ENCODE results near the gene ELP6. TPM values are rescaled to one million over a fixed set of nuclear protein-coding genes. Genes with fewer than 3 reads are reported as not detected.

Gene ELP6
- total and polyA plus RNA-seq, 9 of the 15 experiments (the other 6 are each of a cell fraction or from before 2014, with no cell fraction given), result 76.9 to 198 (median 83.3) TPM

GRCh38 chr3:47475570-47476329 lies 37.8 kb downstream of the ELP6 start, which contains the start of gene SCAP:
Gene SCAP, minus strand, starts transcription at chr3:47475941. Its CDS starts 32,948 bp downstream, at chr3:47442993.
- Histone ChIP-seq H3K27ac (ENCODE audit: extremely low read depth, low read depth, low read length) (peak within 1 kb of the TSS; percentile 86), H3K9ac (ENCODE audit: insufficient read depth in 1 of 2, low read depth in 2 of 2, low read length in 2 of 2) (peak within 1 kb of the TSS; percentile 86 to 96), H3K4me1 (replicated peaks in 1 of 2; ENCODE audit: control insufficient read depth in 2 of 2, insufficient read depth in 2 of 2, low read length in 2 of 2) (peaks cover 29 to 50% of the 10 kb centered on the region in 2 experiments), H3K27me3 (ENCODE audit: control insufficient read depth in 2 of 2, insufficient read depth in 2 of 2, low read length in 2 of 2) (no peaks in the 10 kb centered on the region), H4K20me1 (replicated peaks; ENCODE audit: control insufficient read depth, insufficient read depth, low read length) (peaks cover 7% of the 10 kb centered on the region), H3K79me2 (ENCODE audit: control insufficient read depth, insufficient read depth, low read length) (peaks cover 56% of the 10 kb centered on the region), H3K9me3 (replicated peaks; ENCODE audit: control insufficient read depth, insufficient read depth, low read depth, low read length) (no peaks in the 10 kb centered on the region), H2AFZ (ENCODE audit: low read depth, low read length) (peak within 1 kb of the TSS; percentile 98), H3K9me1 (ENCODE audit: control insufficient read depth, insufficient read depth, low read length) (no peaks in the 10 kb centered on the region), H3K4me3 (peak within 1 kb of the TSS; percentile 91), H3K4me2 (ENCODE audit: insufficient read depth, low read length) (peak within 1 kb of the TSS; percentile 88), H3K36me3 (ENCODE audit: control insufficient read depth, insufficient read depth, low read length) (peaks cover 9% of the 10 kb centered on the region; the same call in 2 of the 3 replicates)
- CTCF ChIA-PET (ENCODE audit: low intra/inter-chr PET ratio), result interaction anchor here (0.6 to 1.1 kb wide), 3 partner anchors 36 to 308 kb away, joined by 3 to 5 read pairs (median 3); no protein-coding TSS in a partner anchor
- POLR2A ChIA-PET, result interaction anchor here (0.6 to 3.2 kb wide), 17 partner anchors 8 to 224 kb away, joined by 3 to 12 read pairs (median 3); no protein-coding TSS in a partner anchor
- intact Hi-C loops (cut with micrococcal nuclease) (loop anchor here (1.0 kb wide), 2 partner anchors 35 to 54 kb away; no protein-coding TSS in a partner anchor), in situ Hi-C loops (cut with MboI) (no loop called here)
- peak; percentile 49 for FAIRE-seq
- WGBS (ENCODE audit: insufficient coverage, low coverage, missing lambda C conversion rate), result 2% methylated on average over 67 of the region's 88 CpGs
- peak; percentile 95 to 98 (median 96) for DNase-seq (ENCODE audit: extremely low read depth in 1 of 4, low spot score in 3 of 4)
- peak; percentile 82 for ATAC-seq
- BruUV-seq (replicated peaks), result no TSS peak
- peak; percentile 49 for TF ChIP-seq TARDBP (IDR thresholded peaks at IDR 0.05)
- peak; percentile 48; the same call in 1 of the 2 replicates for TF ChIP-seq FOSL1 (tag; conservative IDR thresholded peaks at IDR 0.05)
- no peak for TF ChIP-seq STAG1 (CRISPR knock-in tag; IDR thresholded peaks at IDR 0.05; ENCODE audit: borderline replicate concordance)
- TF ChIP-seq NR0B1 (IDR thresholded peaks at IDR 0.05; ENCODE audit: partially characterized antibody), result no peak
- TF ChIP-seq BHLHE40 (IDR thresholded peaks at IDR 0.05; ENCODE audit: low read length), result peak; percentile 100
- TF ChIP-seq ZNF551 (CRISPR knock-in tag; IDR thresholded peaks at IDR 0.05), result no peak
- TF ChIP-seq FOXA3 (CRISPR knock-in tag; conservative IDR thresholded peaks at IDR 0.05 in 1 of 2, IDR thresholded peaks at IDR 0.05 in 1 of 2), result peak in 1 of 2 experiments; percentile 58; a peak in 1 of 4 replicates
- peak; percentile 86 for TF ChIP-seq NEUROD1 (IDR thresholded peaks at IDR 0.05; ENCODE audit: borderline replicate concordance, low read depth, low read length, partially characterized antibody)
- peak; percentile 94 for TF ChIP-seq SAP30 (IDR thresholded peaks at IDR 0.05; ENCODE audit: borderline replicate concordance, insufficient read depth, low read depth, low read length, poor library complexity, severe bottlenecking)
- TF ChIP-seq PHB (CRISPR knock-in tag; IDR thresholded peaks at IDR 0.05), result peak; percentile 75; the same call in 1 of the 2 replicates
- TF ChIP-seq RERE (CRISPR knock-in tag; IDR thresholded peaks at IDR 0.05; ENCODE audit: borderline replicate concordance), result no peak
